Fibroblast of skin of scalp (primary cell): Measurements from ENCODE around the gene PATL2.
"Not testable (repeated sequence)": the region's sequence is repeated elsewhere in the genome, so short reads cannot be mapped to it uniquely, and the experiment has no call there.

Experiments
- DNase-seq: peaks from one replicate; pipeline ENCODE4 v3.0.0-alpha.2; 2013

The PATL2 gene

GRCh38 chr15:44690245-44690644, 20.9 kb downstream of the PATL2 start:
- DNase-seq: not testable (repeated sequence)

GRCh38 chr15:44689318-44689717, 21.8 kb downstream of the PATL2 start:
- DNase-seq: not testable (repeated sequence)

DNA sequence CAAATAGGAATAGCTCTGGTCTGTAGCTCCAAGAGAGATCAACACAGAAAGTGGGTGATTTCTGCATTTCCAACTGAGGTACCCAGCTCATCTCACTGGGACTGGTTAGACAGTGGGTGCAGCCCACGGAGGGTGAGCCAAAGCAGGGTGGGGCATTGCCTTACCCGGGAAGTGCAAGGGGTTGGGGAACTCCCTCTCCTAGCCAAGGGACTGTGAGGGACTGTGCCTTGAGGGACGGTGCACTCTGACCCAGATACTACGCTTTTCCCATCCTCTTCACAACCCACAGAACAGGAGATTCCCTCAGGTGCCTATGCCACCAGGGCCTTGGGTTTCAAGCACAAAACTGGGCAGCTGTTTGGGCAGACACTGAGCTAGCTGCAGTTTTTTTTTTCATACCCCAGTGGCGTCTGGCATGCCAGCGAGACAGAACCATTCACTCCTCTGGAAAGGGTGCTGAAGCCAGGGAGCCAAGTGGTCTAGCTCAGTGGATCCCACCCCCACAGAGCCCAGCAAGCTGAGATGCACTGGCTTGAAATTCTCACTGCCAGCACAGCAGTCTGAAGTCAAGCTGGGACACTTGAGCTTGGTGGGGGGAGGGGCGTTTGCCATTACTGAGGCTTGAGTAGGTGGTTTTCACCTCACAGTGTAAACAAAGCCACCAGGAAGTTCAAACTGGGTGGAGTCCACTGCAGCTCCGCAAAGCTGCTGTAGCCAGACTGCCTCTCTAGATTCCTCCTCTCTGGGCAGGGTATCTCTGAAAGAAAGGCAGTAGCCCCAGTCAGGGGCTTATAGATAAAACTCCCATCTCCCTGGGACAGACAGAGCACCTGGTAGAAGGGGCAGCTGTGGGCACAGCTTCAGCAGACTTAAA, 28.1 kb downstream of the PATL2 start:
- DNase-seq: peak; percentile 4

GRCh38 chr15:44682211-44682610, 28.9 kb downstream of the PATL2 start:
- no peak for DNase-seq

GRCh38 chr15:44676676-44677075, 34.4 kb downstream of the PATL2 start:
- DNase-seq: no peak

DNA sequence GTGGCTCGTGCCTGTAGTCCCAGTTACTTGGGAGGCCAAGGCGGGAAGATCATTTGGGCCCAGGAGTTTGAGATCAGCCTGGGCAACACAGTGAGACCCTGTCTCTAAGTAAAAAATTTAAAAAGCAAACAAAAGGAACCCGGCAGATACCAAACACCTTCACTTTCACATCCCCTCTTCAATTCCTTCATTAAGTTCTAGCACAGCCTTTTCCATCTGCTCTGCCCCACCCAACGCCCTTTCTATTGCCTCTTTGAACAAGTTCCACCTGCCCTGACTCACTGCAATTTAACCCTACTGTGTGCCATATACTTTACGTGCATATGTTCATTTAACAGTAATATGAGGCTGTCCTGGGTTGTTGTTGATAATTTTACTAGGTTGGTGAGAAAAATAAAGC, 35.2 kb downstream of the PATL2 start:
- DNase-seq: no peak

DNA sequence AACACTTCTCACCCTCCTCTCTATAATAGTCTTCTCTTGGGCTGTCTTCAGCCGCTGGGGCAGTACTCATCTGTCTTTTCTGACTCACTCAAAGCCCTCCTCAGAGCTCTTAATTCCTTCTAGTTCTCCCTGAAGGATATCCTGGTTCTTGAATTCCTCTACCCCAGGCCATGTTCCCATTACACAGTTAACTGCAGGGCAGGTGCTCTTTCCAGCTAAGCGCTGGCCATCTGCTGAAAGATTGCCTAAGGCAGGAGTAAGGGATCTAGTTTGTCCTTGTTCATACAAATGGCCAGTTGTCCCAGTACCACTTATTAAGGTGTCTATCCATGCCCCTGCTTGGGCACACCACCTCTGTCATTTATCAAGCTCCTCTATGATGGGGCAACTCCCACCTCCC, 37.5 kb downstream of the PATL2 start:
- DNase-seq: no peak

DNA sequence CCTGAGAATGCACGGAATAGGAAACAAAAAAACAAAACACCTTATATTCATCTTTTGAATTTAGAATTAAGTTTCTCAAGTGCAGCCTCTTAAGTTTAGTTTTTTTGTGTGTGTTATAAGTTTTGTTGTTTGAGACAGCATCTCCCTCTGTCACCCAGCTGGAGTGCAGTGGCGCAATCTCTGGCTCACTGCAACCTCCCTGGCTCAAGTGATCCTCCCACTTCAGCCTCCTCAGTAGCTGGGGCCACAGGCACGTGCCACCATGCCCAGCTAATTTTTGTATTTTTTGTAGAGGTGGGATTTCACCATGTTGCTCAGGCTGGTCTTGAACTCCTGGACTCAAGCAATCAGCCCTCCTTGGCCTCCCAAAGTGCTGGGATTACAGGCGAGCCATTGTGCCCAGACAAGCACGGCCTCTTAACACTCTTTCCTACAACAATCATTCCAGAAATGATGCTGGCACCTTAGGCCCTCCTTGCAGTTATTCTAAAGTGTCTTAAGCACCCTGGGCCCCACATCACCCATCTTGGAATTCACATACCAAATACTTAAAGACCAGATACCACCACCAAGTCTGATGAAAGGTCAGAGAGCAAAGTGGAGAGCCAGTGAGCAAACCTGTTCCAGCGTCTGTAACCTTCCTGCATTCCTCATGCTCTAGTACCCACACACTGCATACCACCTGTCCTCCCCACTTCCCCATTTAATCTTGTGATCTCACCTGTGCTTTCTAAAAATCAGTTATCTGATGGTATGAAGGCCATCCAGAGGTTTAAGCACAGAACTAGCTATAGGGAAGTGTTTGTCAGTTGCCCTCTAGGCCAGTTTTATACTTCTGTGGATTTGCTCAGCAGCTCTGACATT, 40.8 kb downstream of the PATL2 start:
- no peak for DNase-seq

DNA sequence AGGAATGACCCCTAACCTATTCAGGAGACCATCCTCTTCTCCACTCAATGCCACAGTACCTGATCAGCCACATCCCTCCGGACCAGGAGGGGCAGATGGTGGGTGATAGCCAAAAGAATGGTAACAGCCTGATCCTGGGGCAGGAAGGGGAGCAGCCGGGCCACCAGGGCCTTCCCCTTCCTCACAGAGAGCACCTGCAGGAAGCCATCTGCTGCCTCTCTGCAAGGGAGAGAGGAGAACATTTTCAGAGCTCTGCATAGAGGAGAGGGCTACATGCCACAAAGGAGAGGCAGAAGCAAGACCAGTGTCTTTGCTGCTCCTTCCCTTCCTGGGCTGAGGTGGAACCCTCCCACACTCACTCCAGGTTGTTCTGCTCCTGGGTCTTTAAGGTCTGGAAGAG, 42.2 kb downstream of the PATL2 start:
- no peak for DNase-seq

DNA sequence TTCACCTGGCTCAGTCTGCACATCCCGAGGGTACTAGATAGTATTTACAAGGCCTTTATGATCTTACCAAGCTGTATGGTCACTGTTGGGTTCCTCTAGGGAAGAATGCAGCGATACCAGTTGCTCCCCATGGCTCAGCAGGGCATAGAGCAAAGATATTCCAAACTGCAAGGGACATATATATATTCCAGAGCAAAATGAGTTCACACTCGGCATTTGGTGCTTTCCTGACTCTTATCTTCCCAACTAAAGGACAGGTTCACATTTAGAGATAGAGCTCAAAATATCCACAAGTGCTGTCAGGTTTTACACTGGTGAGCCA, 44.1 kb downstream of the PATL2 start:
- no peak for DNase-seq

- DNase-seq: no peak
Observed at GRCh38 chr15:44666210-44667038, 44.7 kb downstream of the PATL2 start.

- DNase-seq: peak; percentile 98
Observed at GRCh38 chr15:44663410-44664308, 47.5 kb downstream of the PATL2 start, which contains the start of gene SPG11. Gene SPG11, minus strand, starts transcription at chr15:44663662. Its CDS starts 15 bp downstream, at chr15:44663647.

- DNase-seq: peak; percentile 29
Observed at GRCh38 chr15:44662478-44663409, 48.4 kb downstream of the PATL2 start.

GRCh38 chr15:44661576-44661975, 49.5 kb downstream of the PATL2 start:
- DNase-seq: no peak

GRCh38 chr15:44659056-44659455, 52.1 kb downstream of the PATL2 start:
- DNase-seq: no peak

DNA sequence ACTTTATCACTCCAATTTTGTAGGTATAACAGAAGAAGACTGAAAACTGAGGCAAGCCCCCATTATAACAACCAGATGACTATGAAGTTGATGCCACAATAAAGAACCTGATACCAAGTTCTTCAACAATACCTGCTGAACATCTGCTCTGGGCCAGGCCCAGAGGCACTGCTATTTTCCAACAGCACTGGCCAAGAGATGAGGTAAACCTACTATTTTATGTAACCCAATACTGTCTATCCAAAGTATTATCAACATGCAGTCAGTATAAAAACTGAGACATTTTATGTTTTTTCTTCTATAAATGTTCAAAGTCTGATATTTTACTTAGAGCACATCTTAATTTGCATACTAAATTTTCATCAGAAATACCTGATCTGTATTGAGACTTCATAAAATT, 53.7 kb downstream of the PATL2 start:
- DNase-seq: no peak

DNA sequence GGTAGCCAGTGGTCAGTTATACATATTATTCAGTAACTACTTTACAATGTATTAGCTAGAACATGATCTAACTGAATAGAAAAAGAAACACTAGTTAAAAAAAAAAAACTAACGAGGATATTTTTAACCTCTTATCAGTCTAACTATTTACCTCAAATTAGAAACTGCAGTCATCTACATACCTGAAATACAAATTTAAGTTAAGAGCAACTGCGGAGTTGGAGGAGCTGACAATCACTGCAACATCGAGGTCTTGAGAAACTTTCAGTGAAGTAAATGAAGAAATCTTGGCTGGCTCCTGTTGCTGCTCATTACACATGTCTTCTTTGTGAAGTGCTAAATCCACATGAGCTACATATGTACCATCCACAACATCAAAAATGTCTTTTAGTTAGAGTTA, 54.2 kb downstream of the PATL2 start:
- DNase-seq: no peak

- no peak for DNase-seq
Observed at GRCh38 chr15:44656298-44656697, 54.8 kb downstream of the PATL2 start.

- DNase-seq: peak; percentile 53
Observed at GRCh38 chr15:44654858-44655257, 56.3 kb downstream of the PATL2 start.

- DNase-seq: no peak
Observed at GRCh38 chr15:44647637-44648036, 63.5 kb downstream of the PATL2 start.

DNA sequence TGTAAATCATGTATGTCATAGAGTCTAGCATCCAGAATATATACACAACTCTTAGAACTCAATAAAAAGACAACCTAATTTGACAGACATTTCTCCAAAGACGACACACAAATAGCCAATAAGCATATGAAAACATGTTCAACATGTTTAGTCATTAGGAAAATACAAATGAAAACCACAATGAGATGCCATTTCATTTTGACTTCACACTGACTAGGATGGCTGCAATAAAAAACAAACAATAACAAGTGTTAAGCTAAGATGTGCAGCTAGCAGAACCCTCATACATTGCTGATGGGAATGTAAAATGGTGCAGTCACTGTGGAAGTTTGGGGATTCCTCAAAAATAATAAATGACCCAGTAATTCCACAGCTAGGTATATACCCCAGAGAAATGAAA, 64.1 kb downstream of the PATL2 start:
- no peak for DNase-seq
